HepG2 (cell line): ENCODE data around the gene DGKB. TPM values are rescaled to one million over a fixed set of nuclear protein-coding genes. Genes with fewer than 3 reads are reported as not detected.

Source experiments
- ATAC-seq: fragments of 200-7000 bp; cut with Tn5 transposase; 3 replicates; pipeline ENCODE4 v1.9.1; 2020; ENCODE audit warnings: mild to moderate bottlenecking, moderate library complexity
- BruUV-seq: library from RNA; stranded (reverse); fragments of 400-500 nt; replicated peaks from 2 replicates; lab custom pipeline; 2021; lab: Mats Ljungman, UMichigan
- CTCF ChIA-PET: fragments of 300-600 bp; formaldehyde crosslinking; extraction: SDS; loops from one replicate; lab custom pipeline; 2021; ENCODE audit warnings: low total read pairs, inconsistent platforms, low intra/inter-chr PET ratio; lab: Yijun Ruan, JAX
- POLR2A ChIA-PET: fragments of 350-600 bp; sonication (Branson Sonifier 250); formaldehyde crosslinking; loops from one replicate; lab custom pipeline; 2020; ENCODE audit warnings: antibody characterized with exemption, inconsistent platforms; lab: Yijun Ruan, JAX
- DNase-seq: peaks from one replicate; pipeline ENCODE4 v3.0.0-alpha.2; 2015; ENCODE audit warnings: low spot score
- FAIRE-seq: peaks from 3 replicates; lab custom pipeline; 2011; peaks lifted over from hg19 to GRCh38; lab: Jason Lieb, UNC
- H2AFZ ChIP-seq: one replicate; pipeline ENCODE4 v1.6.1; 2011; ENCODE audit warnings: low read length, inconsistent platforms
- H3K27ac ChIP-seq: fragments of 300-600 bp; 3 replicates; pipeline ENCODE4 v1.8.0; 2011; ENCODE audit warnings: mixed run types, mild to moderate bottlenecking, mixed read lengths, low read length, inconsistent platforms; ENCODE audit not compliant: insufficient read depth; ENCODE audit errors: extremely low read length
- H3K27me3 ChIP-seq, 2 experiments: fragments of 200-600 bp in 1 of 2; 2 replicates in 1 of 2; 3 replicates in 1 of 2; pipeline versions ENCODE4 v1.6.0 to v1.8.0; 2011; ENCODE audit warnings: low read length in 2 of 2, mild to moderate bottlenecking in 2 of 2, moderate library complexity in 2 of 2, inconsistent platforms in 1 of 2; ENCODE audit not compliant: insufficient read depth in 2 of 2, control insufficient read depth in 1 of 2
- H3K36me3 ChIP-seq, 2 experiments: fragments of 200-600 bp in 1 of 2; replicated peaks in 1 of 2; 2 replicates in 1 of 2; 3 replicates in 1 of 2; pipeline versions ENCODE4 v1.5.1 to v1.8.0; 2011; ENCODE audit warnings: low read length in 2 of 2, inconsistent platforms in 1 of 2; ENCODE audit not compliant: insufficient read depth in 2 of 2, control insufficient read depth in 1 of 2
- H3K4me1 ChIP-seq: 2 replicates; pipeline ENCODE4 v1.5.1; 2012; ENCODE audit warnings: low read length, inconsistent platforms; ENCODE audit not compliant: insufficient read depth
- H3K4me2 ChIP-seq: 2 replicates; pipeline ENCODE4 v1.6.0; 2011; ENCODE audit warnings: low read depth, low read length, inconsistent platforms
- H3K4me3 ChIP-seq, 3 experiments: fragments of 200-600 bp in 1 of 3; sonication (generic), shearing (Covaris generic) in 1 of 3; replicated peaks in 1 of 3; 2 replicates each; pipeline ENCODE4 v1.5.1; 2011 to 2016; ENCODE audit warnings: low read length in 3 of 3, inconsistent platforms in 2 of 3, low read depth in 2 of 3, mild to moderate bottlenecking in 2 of 3, control low read depth in 1 of 3, mixed read lengths in 1 of 3; ENCODE audit not compliant: insufficient read depth in 1 of 3
- H3K79me2 ChIP-seq: one replicate; pipeline ENCODE4 v1.6.1; 2011; ENCODE audit warnings: low read length, inconsistent platforms; ENCODE audit not compliant: insufficient read depth
- H3K9ac ChIP-seq: 2 replicates; pipeline ENCODE4 v1.6.0; 2011; ENCODE audit warnings: mild to moderate bottlenecking, low read depth, low read length, inconsistent platforms; ENCODE audit not compliant: insufficient read depth
- H3K9me3 ChIP-seq: 2 replicates; pipeline ENCODE4 v1.5.1; 2012; ENCODE audit warnings: mild to moderate bottlenecking, low read length
- H4K20me1 ChIP-seq: 2 replicates; pipeline ENCODE4 v1.6.0; 2011; ENCODE audit warnings: inconsistent platforms, mild to moderate bottlenecking, low read length, moderate library complexity; ENCODE audit not compliant: insufficient read depth
- ELF3 ChIP-seq: IDR thresholded peaks from 2 replicates; pipeline ENCODE4 v1.6.1; 2016; ENCODE audit warnings: missing genetic modification reagents, missing compliant biosample characterization
- FOSL1 ChIP-seq: sonication (generic); formaldehyde crosslinking; IDR thresholded peaks from 2 replicates; pipeline ENCODE4 v1.9.0; 2021; ENCODE audit warnings: missing genetic modification reagents, borderline replicate concordance
- FOXP1 ChIP-seq, 2 experiments: fragments of 450-650 bp in 1 of 2; IDR thresholded peaks; 2 replicates each; pipeline ENCODE4 v1.6.1; 2017 to 2018; ENCODE audit warnings: antibody characterized with exemption in 1 of 2
- HMG20B ChIP-seq: conservative IDR thresholded peaks from 2 replicates; pipeline ENCODE4 v1.6.1; 2016; ENCODE audit warnings: missing genetic modification reagents, missing compliant biosample characterization
- IRX3 ChIP-seq: sonication (generic); formaldehyde crosslinking; IDR thresholded peaks from 2 replicates; pipeline ENCODE4 v1.8.1; 2023; ENCODE audit warnings: mild to moderate bottlenecking, low read depth, missing genetic modification reagents, borderline replicate concordance
- ISL2 ChIP-seq: sonication (generic); formaldehyde crosslinking; IDR thresholded peaks from 2 replicates; pipeline ENCODE4 v1.5.0; 2020; ENCODE audit warnings: missing genetic modification reagents
- SP2 ChIP-seq: sonication (generic); formaldehyde crosslinking; IDR thresholded peaks from 2 replicates; pipeline ENCODE4 v1.5.1; 2020; ENCODE audit warnings: mild to moderate bottlenecking, missing genetic modification reagents
- ZFP36L1 ChIP-seq: sonication (generic); formaldehyde crosslinking; IDR thresholded peaks from 2 replicates; pipeline ENCODE4 v1.8.0; 2022; ENCODE audit warnings: mild to moderate bottlenecking, missing genetic modification reagents, moderate library complexity
- ZFP41 ChIP-seq: sonication (generic); formaldehyde crosslinking; IDR thresholded peaks from 2 replicates; pipeline ENCODE4 v1.4.0; 2020; ENCODE audit warnings: mild to moderate bottlenecking, missing genetic modification reagents, borderline replicate concordance
- ZNF10 ChIP-seq: sonication (generic); formaldehyde crosslinking; IDR thresholded peaks from 2 replicates; pipeline ENCODE4 v1.4.0; 2020; ENCODE audit warnings: mild to moderate bottlenecking, low read depth, missing genetic modification reagents, borderline replicate concordance
- ZNF317 ChIP-seq: sonication (generic); formaldehyde crosslinking; IDR thresholded peaks from 2 replicates; pipeline ENCODE4 v1.5.0; 2020; ENCODE audit warnings: mild to moderate bottlenecking, missing genetic modification reagents
- ZNF614 ChIP-seq: IDR thresholded peaks from 2 replicates; pipeline ENCODE4 v1.6.1; 2018; ENCODE audit warnings: missing biosample characterization, missing genetic modification reagents, inconsistent platforms, borderline replicate concordance
- in situ Hi-C: cut with HindIII; loops from 2 replicates; pipeline ENCODE4 v1.10.0; 2017; ENCODE audit warnings: low pct_unique_long_range_greater_than_20kb; ENCODE audit not compliant: extremely low pct_ligation_motif_present
- intact Hi-C: fragments of 100-400 bp; cut with micrococcal nuclease; formaldehyde crosslinking; loops from one replicate; pipeline ENCODE4 v1.10.0; 2022; ENCODE audit not compliant: unreplicated experiment
- polyA plus RNA-seq, 8 experiments: library from polyadenylated mRNA; depleted of rRNA in 3 of 8; stranded (reverse) in 7 of 8; unstranded in 1 of 8; fragments of >200 nt; fragmentation: Illumina TruSeq in 4 of 8; extraction: Trizol in 4 of 8; gene quantifications; 2 replicates each; pipeline versions ENCODE4 v1.2.1 to v1.2.3, GENCODE V29; 2011 to 2016; ENCODE audit warnings: low read depth in 4 of 8, missing spikeins in 1 of 8, mixed read lengths in 1 of 8; ENCODE audit not compliant: insufficient read depth in 1 of 8
- total RNA-seq, 5 experiments: library from RNA; depleted of rRNA; stranded (reverse); fragments of >200 nt; fragmentation: Illumina TruSeq; extraction: Trizol; gene quantifications; 2 replicates each; pipeline ENCODE4 v1.2.3, GENCODE V29; 2016; ENCODE audit warnings: low read depth in 1 of 5
- TF ChIP-seq, protein P1 (sequence below): sonication (generic); formaldehyde crosslinking; IDR thresholded peaks from 2 replicates; pipeline ENCODE4 v1.4.0; 2020; ENCODE audit warnings: missing genetic modification reagents

Gene DGKB
- total and polyA plus RNA-seq, 2 of the 13 experiments (the other 11 are each of a cell fraction or from before 2014, with no cell fraction given), result not detected

DNA sequence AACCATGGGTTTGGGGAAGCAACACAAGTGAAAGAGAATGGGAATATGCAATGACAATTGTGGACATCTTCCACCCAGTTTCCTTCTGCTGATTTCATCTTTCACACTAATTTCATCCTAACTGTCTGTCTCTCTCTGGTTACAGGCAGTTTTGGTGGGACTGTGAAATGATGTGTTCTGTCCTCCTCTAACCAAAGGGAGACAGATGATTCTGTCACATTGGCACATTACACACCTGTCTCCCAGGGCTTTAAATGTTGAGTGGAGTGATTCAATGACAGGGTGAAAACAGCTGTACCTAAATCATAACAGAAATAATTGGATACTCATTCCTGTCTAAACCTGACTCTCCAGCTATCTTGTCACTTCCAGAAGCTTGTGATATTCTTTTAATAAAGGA, 60.0 kb downstream of the DGKB start:
- H4K20me1 ChIP-seq, result no peaks in the 10 kb centered on the region
- no peak overlapping the region for H3K4me2 ChIP-seq
- CTCF ChIA-PET, result no interaction called here
- ATAC-seq, result no peak
- in situ Hi-C loops, result no loop called here
- TF ChIP-seq ELF3 (CRISPR knock-in tag) (no peak), ZNF10 (no peak), FOSL1 (CRISPR knock-in tag) (no peak), IRX3 (CRISPR knock-in tag) (no peak), FOXP1 (IDR thresholded peaks at IDR 0.05) (no peak), FOXP1 (CRISPR knock-in tag; IDR thresholded peaks at IDR 0.05) (no peak), ZFP41 (CRISPR knock-in tag) (no peak), ZFP36L1 (CRISPR knock-in tag) (no peak), HMG20B (no peak), SP2 (CRISPR knock-in tag) (no peak), ZNF317 (CRISPR knock-in tag) (no peak), ISL2 (CRISPR knock-in tag) (no peak), ZNF614 (CRISPR knock-in tag) (no peak)
- TF ChIP-seq, protein P1, sequence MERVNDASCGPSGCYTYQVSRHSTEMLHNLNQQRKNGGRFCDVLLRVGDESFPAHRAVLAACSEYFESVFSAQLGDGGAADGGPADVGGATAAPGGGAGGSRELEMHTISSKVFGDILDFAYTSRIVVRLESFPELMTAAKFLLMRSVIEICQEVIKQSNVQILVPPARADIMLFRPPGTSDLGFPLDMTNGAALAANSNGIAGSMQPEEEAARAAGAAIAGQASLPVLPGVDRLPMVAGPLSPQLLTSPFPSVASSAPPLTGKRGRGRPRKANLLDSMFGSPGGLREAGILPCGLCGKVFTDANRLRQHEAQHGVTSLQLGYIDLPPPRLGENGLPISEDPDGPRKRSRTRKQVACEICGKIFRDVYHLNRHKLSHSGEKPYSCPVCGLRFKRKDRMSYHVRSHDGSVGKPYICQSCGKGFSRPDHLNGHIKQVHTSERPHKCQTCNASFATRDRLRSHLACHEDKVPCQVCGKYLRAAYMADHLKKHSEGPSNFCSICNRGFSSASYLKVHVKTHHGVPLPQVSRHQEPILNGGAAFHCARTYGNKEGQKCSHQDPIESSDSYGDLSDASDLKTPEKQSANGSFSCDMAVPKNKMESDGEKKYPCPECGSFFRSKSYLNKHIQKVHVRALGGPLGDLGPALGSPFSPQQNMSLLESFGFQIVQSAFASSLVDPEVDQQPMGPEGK (CRISPR knock-in tag), result no peak
- TF ChIP-seq, all 625 proteins: peak for 0
- POLR2A ChIA-PET, result no interaction called here
- no peaks in the 10 kb centered on the region for H3K27me3 ChIP-seq
- H2AFZ ChIP-seq, result no peak overlapping the region
- no peak overlapping the region for H3K9ac ChIP-seq
- no peaks in the 10 kb centered on the region for H3K4me1 ChIP-seq
- no peak overlapping the region for H3K27ac ChIP-seq
- peaks cover 32% of the 10 kb centered on the region for H3K9me3 ChIP-seq
- H3K36me3 ChIP-seq, result no peaks in the 10 kb centered on the region
- DNase-seq, result no peak
- no peaks in the 10 kb centered on the region for H3K79me2 ChIP-seq
- no peak for FAIRE-seq
- H3K4me3 ChIP-seq, result no peak overlapping the region
- intact Hi-C loops, result no loop called here
- no TSS peak for BruUV-seq
